Panc1 (cell line): ENCODE measurements around the gene SLC25A39. TPM values are rescaled to one million over a fixed set of nuclear protein-coding genes. Genes with fewer than 3 reads are reported as not detected.

ENCODE experiments used
- ATAC-seq: fragments of 200-7000 bp; cut with Tn5 transposase; 2 replicates; pipeline ENCODE4 v1.9.1; 2020; ENCODE audit warnings: mild to moderate bottlenecking, moderate library complexity
- BruUV-seq: library from RNA; stranded (reverse); fragments of 400-500 nt; replicated peaks from 2 replicates; lab custom pipeline; 2021; lab: Mats Ljungman, UMichigan
- CTCF ChIA-PET: fragments of 300-600 bp; sonication (Branson Sonifier 250); formaldehyde crosslinking; loops from one replicate; lab custom pipeline; 2022; ENCODE audit warnings: antibody characterized with exemption; lab: Charles Lee
- POLR2A ChIA-PET: fragments of 300-600 bp; sonication (Branson Sonifier 250); formaldehyde crosslinking; loops from one replicate; lab custom pipeline; 2022; ENCODE audit warnings: antibody characterized with exemption; lab: Charles Lee
- DNase-seq: peaks from one replicate; pipeline ENCODE4 v3.0.0-alpha.2; 2010; ENCODE audit warnings: low read depth, low spot score
- H3K27ac ChIP-seq: 2 replicates; pipeline ENCODE4 v1.5.1; 2011; ENCODE audit warnings: mild to moderate bottlenecking, low read length, inconsistent platforms
- H3K27me3 ChIP-seq: fragments of 200-500 bp; sonication (Bioruptor generic); 2 replicates; pipeline ENCODE4 v1.6.0; 2014; ENCODE audit warnings: low read length, inconsistent platforms; ENCODE audit not compliant: control insufficient read depth, insufficient read depth
- H3K36me3 ChIP-seq: fragments of 200-500 bp; sonication (Bioruptor generic); 2 replicates; pipeline ENCODE4 v1.5.1; 2014; ENCODE audit warnings: inconsistent platforms, mild to moderate bottlenecking, low read length, moderate library complexity; ENCODE audit not compliant: control insufficient read depth, insufficient read depth
- H3K4me1 ChIP-seq: 2 replicates; pipeline ENCODE4 v1.5.1; 2011; ENCODE audit warnings: inconsistent platforms, mild to moderate bottlenecking, low read length, moderate library complexity; ENCODE audit not compliant: control insufficient read depth, insufficient read depth
- H3K4me3 ChIP-seq, 2 experiments: 2 replicates each; pipeline ENCODE4 v1.5.1; 2011 to 2012; ENCODE audit warnings: low read depth in 2 of 2, low read length in 2 of 2, mild to moderate bottlenecking in 2 of 2, inconsistent platforms in 1 of 2, moderate library complexity in 1 of 2
- H3K9me3 ChIP-seq: fragments of 200-500 bp; sonication (Bioruptor generic); 2 replicates; pipeline ENCODE4 v1.5.1; 2014; ENCODE audit warnings: low read depth, mild to moderate bottlenecking, inconsistent platforms, low read length, moderate library complexity; ENCODE audit not compliant: control insufficient read depth, insufficient read depth
- POLR2AphosphoS5 ChIP-seq: IDR thresholded peaks from 2 replicates; pipeline ENCODE4 v1.6.1; 2012; ENCODE audit warnings: mild to moderate bottlenecking, low read depth, low read length, moderate library complexity
- SIN3A ChIP-seq: IDR thresholded peaks from 2 replicates; pipeline ENCODE4 v1.6.1; 2012; ENCODE audit warnings: low read depth, mild to moderate bottlenecking, low read length, moderate library complexity, borderline replicate concordance; ENCODE audit not compliant: insufficient read depth
- TCF7L2 ChIP-seq: IDR thresholded peaks from 2 replicates; pipeline ENCODE4 v1.6.1; 2011; ENCODE audit warnings: mild to moderate bottlenecking, low read depth, low read length, inconsistent platforms
- in situ Hi-C: cut with HindIII; loops from 2 replicates; pipeline ENCODE4 v1.10.0; 2016; ENCODE audit warnings: low sequenced_read_pairs, low pct_unique_long_range_greater_than_20kb
- intact Hi-C: fragments of 100-400 bp; cut with micrococcal nuclease; formaldehyde crosslinking; loops from one replicate; pipeline ENCODE4 v1.10.0; 2022; ENCODE audit not compliant: unreplicated experiment
- total RNA-seq: library from RNA; stranded (reverse); gene quantifications from one replicate; pipeline ENCODE4 v1.2.1, GENCODE V29; 2021; ENCODE audit not compliant: unreplicated experiment
- TF ChIP-seq, protein P1 (sequence below), 2 experiments: IDR thresholded peaks; 2 replicates each; pipeline ENCODE4 v1.6.1; 2011 to 2012; ENCODE audit warnings: low read depth in 2 of 2, control low read depth in 1 of 2, low read length in 1 of 2, mild to moderate bottlenecking in 1 of 2, moderate library complexity in 1 of 2; ENCODE audit not compliant: insufficient read depth in 1 of 2
- TF ChIP-seq, protein P2 (sequence below): fragments of 450-650 bp; IDR thresholded peaks from 2 replicates; pipeline ENCODE4 v1.5.1; 2017; ENCODE audit warnings: mild to moderate bottlenecking

The SLC25A39 gene
- total RNA-seq, 1 experiment from 2014 or later: 138 TPM

DNA sequence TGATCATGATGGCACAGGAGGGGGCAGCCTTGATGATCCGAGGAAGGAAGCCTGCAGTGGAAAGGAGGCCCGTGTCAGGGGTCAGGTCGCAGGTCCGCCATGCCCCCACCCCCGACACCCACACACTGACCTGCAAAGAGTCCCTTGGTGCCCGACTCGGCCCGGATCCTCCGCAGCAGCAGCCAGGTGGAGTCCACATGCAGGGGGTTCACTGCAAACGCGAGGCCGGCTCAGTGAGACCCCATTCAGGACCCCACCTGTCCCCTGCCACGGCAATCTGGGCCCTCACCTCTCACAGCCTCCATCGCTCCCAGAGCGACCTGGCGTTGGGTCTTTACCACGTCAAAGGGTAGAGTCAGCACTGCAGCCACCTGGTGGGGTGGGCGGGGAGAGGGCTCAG is 4.6 kb downstream of the SLC25A39 start:
- no peak for DNase-seq
- no peaks in the 10 kb centered on the region for H3K27me3 ChIP-seq
- TF ChIP-seq SIN3A: no peak
- no peak for TF ChIP-seq TCF7L2
- TF ChIP-seq, protein P1, sequence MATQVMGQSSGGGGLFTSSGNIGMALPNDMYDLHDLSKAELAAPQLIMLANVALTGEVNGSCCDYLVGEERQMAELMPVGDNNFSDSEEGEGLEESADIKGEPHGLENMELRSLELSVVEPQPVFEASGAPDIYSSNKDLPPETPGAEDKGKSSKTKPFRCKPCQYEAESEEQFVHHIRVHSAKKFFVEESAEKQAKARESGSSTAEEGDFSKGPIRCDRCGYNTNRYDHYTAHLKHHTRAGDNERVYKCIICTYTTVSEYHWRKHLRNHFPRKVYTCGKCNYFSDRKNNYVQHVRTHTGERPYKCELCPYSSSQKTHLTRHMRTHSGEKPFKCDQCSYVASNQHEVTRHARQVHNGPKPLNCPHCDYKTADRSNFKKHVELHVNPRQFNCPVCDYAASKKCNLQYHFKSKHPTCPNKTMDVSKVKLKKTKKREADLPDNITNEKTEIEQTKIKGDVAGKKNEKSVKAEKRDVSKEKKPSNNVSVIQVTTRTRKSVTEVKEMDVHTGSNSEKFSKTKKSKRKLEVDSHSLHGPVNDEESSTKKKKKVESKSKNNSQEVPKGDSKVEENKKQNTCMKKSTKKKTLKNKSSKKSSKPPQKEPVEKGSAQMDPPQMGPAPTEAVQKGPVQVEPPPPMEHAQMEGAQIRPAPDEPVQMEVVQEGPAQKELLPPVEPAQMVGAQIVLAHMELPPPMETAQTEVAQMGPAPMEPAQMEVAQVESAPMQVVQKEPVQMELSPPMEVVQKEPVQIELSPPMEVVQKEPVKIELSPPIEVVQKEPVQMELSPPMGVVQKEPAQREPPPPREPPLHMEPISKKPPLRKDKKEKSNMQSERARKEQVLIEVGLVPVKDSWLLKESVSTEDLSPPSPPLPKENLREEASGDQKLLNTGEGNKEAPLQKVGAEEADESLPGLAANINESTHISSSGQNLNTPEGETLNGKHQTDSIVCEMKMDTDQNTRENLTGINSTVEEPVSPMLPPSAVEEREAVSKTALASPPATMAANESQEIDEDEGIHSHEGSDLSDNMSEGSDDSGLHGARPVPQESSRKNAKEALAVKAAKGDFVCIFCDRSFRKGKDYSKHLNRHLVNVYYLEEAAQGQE (IDR thresholded peaks at IDR 0.05; ENCODE audit: insufficient read depth in 1 of 2, low read depth in 2 of 2, low read length in 1 of 2): no peak
- TF ChIP-seq POLR2AphosphoS5: no peak
- TF ChIP-seq, protein P2, sequence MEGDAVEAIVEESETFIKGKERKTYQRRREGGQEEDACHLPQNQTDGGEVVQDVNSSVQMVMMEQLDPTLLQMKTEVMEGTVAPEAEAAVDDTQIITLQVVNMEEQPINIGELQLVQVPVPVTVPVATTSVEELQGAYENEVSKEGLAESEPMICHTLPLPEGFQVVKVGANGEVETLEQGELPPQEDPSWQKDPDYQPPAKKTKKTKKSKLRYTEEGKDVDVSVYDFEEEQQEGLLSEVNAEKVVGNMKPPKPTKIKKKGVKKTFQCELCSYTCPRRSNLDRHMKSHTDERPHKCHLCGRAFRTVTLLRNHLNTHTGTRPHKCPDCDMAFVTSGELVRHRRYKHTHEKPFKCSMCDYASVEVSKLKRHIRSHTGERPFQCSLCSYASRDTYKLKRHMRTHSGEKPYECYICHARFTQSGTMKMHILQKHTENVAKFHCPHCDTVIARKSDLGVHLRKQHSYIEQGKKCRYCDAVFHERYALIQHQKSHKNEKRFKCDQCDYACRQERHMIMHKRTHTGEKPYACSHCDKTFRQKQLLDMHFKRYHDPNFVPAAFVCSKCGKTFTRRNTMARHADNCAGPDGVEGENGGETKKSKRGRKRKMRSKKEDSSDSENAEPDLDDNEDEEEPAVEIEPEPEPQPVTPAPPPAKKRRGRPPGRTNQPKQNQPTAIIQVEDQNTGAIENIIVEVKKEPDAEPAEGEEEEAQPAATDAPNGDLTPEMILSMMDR: no peak
- no peak for ATAC-seq
- ChIA-PET POLR2A (no interaction called here), CTCF (interaction anchor here (0.6 kb wide), 1 partner anchor 153 kb away, joined by 3 read pairs; no protein-coding TSS in a partner anchor)
- H3K9me3 ChIP-seq: no peaks in the 10 kb centered on the region
- in situ Hi-C loops (no loop called here), intact Hi-C loops (no loop called here)
- no peak overlapping the region for H3K4me3 ChIP-seq
- no peaks in the 10 kb centered on the region; the same call in 1 of the 2 replicates for H3K4me1 ChIP-seq
- H3K27ac ChIP-seq: no peak overlapping the region
- H3K36me3 ChIP-seq: peaks cover 3% of the 10 kb centered on the region; the same call in 1 of the 2 replicates
- BruUV-seq: no TSS peak

DNA sequence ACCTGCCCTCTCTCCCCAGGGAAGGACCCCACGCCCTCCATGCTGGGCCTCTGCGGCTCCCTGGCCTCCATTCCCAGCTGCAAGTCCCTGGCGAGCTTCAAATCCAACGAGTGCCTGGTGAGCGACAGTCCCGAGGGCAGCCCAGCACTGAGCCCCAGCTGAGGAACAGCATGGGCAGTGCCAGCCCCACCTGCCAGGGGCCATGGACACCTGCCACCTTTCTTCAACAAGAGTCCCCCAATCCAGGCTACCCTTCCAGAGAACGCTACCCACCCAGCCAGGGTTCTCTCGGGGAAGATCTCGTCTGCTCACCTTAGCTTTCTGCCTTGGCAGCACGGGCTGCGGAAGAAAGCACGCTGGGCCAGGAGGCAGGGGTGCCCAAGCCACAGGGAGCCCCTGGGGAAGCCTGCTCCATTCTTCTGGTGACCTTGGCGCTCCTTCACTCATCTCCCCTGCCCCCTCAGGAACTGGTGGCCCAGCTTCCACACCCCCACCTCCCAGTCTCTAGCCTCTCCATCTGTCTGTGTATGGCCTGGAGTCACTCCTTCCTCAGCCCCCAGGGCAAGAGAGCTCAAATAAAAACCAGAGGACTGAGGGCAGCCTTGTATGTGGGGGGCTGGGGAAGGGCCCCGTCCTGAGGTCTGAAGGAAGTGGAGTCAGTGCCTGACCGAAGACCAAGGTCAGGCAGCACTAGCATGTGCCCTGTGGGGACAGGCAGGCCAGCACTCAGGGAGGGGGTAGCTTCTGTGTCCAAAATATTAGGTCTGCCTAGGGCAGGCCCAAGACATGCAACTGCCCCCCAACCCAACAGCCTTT is 6.3 kb downstream of the SLC25A39 start:
- CTCF ChIA-PET: no interaction called here
- H3K4me1 ChIP-seq: no peaks in the 10 kb centered on the region
- ATAC-seq: peak; percentile 17; the same call in 1 of the 2 replicates

More for the DNA sequence above, 6.3 kb downstream of the SLC25A39 start:
- no peaks in the 10 kb centered on the region for H3K9me3 ChIP-seq
- no peak overlapping the region for H3K4me3 ChIP-seq
- POLR2A ChIA-PET: interaction anchor here (0.7 kb wide), 1 partner anchor 108 kb away, joined by 4 read pairs; no protein-coding TSS in a partner anchor
- H3K36me3 ChIP-seq: no peaks in the 10 kb centered on the region
- intact Hi-C loops (no loop called here), in situ Hi-C loops (no loop called here)
- H3K27ac ChIP-seq: no peak overlapping the region
- H3K27me3 ChIP-seq: no peaks in the 10 kb centered on the region
- DNase-seq: no peak
- no TSS peak for BruUV-seq
- no peak for TF ChIP-seq SIN3A
- no peak for TF ChIP-seq POLR2AphosphoS5
- TF ChIP-seq, protein P2: no peak
- TF ChIP-seq, protein P1 (IDR thresholded peaks at IDR 0.05; ENCODE audit: insufficient read depth in 1 of 2, low read depth in 2 of 2, low read length in 1 of 2): no peak
- no peak for TF ChIP-seq TCF7L2
